Liver (tissue), 9 donors: ENCODE results near the gene FGF14. TPM values are rescaled to one million over a fixed set of nuclear protein-coding genes. Genes with fewer than 3 reads are reported as not detected.

Source experiments
- DNase-seq: peaks from one replicate; pipeline ENCODE4 v3.0.0-alpha.2; 2017; ENCODE audit warnings: low spot score
- H3K27ac ChIP-seq, 2 donors: one replicate each; pipeline ENCODE4 v1.7.0; 2013; ENCODE audit warnings: inconsistent platforms in 2 of 2, low read length in 2 of 2, control low read depth in 1 of 2, low read depth in 1 of 2, mild to moderate bottlenecking in 1 of 2
- H3K27me3 ChIP-seq, 4 donors: one replicate each; pipeline versions ENCODE4 v1.6.1 to v1.7.0; 2013; ENCODE audit warnings: low read length in 3 of 4, inconsistent platforms in 1 of 4, mild to moderate bottlenecking in 1 of 4, moderate library complexity in 1 of 4; ENCODE audit not compliant: control insufficient read depth in 4 of 4, insufficient read depth in 4 of 4
- H3K36me3 ChIP-seq, 4 donors: one replicate each; pipeline versions ENCODE4 v1.6.1 to v1.7.0; 2013; ENCODE audit warnings: low read length in 3 of 4, mild to moderate bottlenecking in 3 of 4, low read depth in 1 of 4, moderate library complexity in 1 of 4; ENCODE audit not compliant: control insufficient read depth in 4 of 4, insufficient read depth in 3 of 4
- H3K4me1 ChIP-seq, 4 donors: one replicate each; pipeline versions ENCODE4 v1.6.1 to v1.7.0; 2013; ENCODE audit warnings: low read length in 3 of 4, mild to moderate bottlenecking in 3 of 4, moderate library complexity in 1 of 4; ENCODE audit not compliant: control insufficient read depth in 4 of 4, insufficient read depth in 4 of 4
- H3K4me3 ChIP-seq, 3 donors: one replicate each; pipeline versions ENCODE4 v1.6.1 to v1.7.0; 2013; ENCODE audit warnings: low read length in 3 of 3, control low read depth in 1 of 3, low read depth in 1 of 3, mild to moderate bottlenecking in 1 of 3
- H3K9ac ChIP-seq, 2 donors: one replicate each; pipeline ENCODE4 v1.7.0; 2013; ENCODE audit warnings: low read length in 2 of 2, mild to moderate bottlenecking in 2 of 2, moderate library complexity in 2 of 2, control low read depth in 1 of 2, low read depth in 1 of 2
- H3K9me3 ChIP-seq, 4 donors: one replicate each; pipeline versions ENCODE4 v1.6.1 to v1.7.0; 2013; ENCODE audit warnings: low read length in 3 of 4; ENCODE audit not compliant: control insufficient read depth in 4 of 4
- ATF3 ChIP-seq: IDR thresholded peaks from 2 replicates; pipeline ENCODE4 v1.6.1; 2016; ENCODE audit warnings: antibody characterized with exemption
- CTCF ChIP-seq: fragments of 150-350 bp; IDR thresholded peaks from 2 replicates; pipeline ENCODE4 v1.5.1; 2017; ENCODE audit warnings: improper control_type of control experiment, low read depth, low read length; ENCODE audit not compliant: missing input control
- EGR1 ChIP-seq, 2 donors: IDR thresholded peaks; 2 replicates each; pipeline ENCODE4 v1.6.1; 2016 to 2018; ENCODE audit warnings: antibody characterized with exemption in 2 of 2, low read depth in 2 of 2
- FOXA1 ChIP-seq: IDR thresholded peaks from 2 replicates; pipeline ENCODE4 v1.6.1; 2016; ENCODE audit warnings: antibody characterized with exemption
- FOXA2 ChIP-seq: IDR thresholded peaks from 2 replicates; pipeline ENCODE4 v1.6.1; 2016; ENCODE audit warnings: antibody characterized with exemption
- GABPA ChIP-seq, 2 donors: IDR thresholded peaks in 1 of 2; conservative IDR thresholded peaks in 1 of 2; 2 replicates each; pipeline ENCODE4 v1.6.1; 2016; ENCODE audit warnings: antibody characterized with exemption in 2 of 2, mild to moderate bottlenecking in 1 of 2, moderate library complexity in 1 of 2
- HNF4A ChIP-seq, 2 donors: conservative IDR thresholded peaks; 2 replicates each; pipeline ENCODE4 v1.6.1; 2016; ENCODE audit warnings: antibody characterized with exemption in 2 of 2, mild to moderate bottlenecking in 2 of 2
- HNF4G ChIP-seq: IDR thresholded peaks from 2 replicates; pipeline ENCODE4 v1.6.1; 2016; ENCODE audit warnings: antibody characterized with exemption
- JUND ChIP-seq, 2 donors: IDR thresholded peaks; 2 replicates each; pipeline ENCODE4 v1.6.1; 2016; ENCODE audit warnings: antibody characterized with exemption in 2 of 2
- MAX ChIP-seq: IDR thresholded peaks from 2 replicates; pipeline ENCODE4 v1.6.1; 2016; ENCODE audit warnings: antibody characterized with exemption
- NR2F2 ChIP-seq: IDR thresholded peaks from 2 replicates; pipeline ENCODE4 v1.6.1; 2016; ENCODE audit warnings: antibody characterized with exemption
- RAD21 ChIP-seq, 2 donors: IDR thresholded peaks; 2 replicates each; pipeline ENCODE4 v1.6.1; 2016; ENCODE audit warnings: antibody characterized with exemption in 2 of 2, mild to moderate bottlenecking in 2 of 2
- REST ChIP-seq: IDR thresholded peaks from 2 replicates; pipeline ENCODE4 v1.6.1; 2016; ENCODE audit warnings: antibody characterized with exemption, mild to moderate bottlenecking
- RXRA ChIP-seq, 2 donors: IDR thresholded peaks; 2 replicates each; pipeline ENCODE4 v1.6.1; 2017 to 2018; ENCODE audit warnings: antibody characterized with exemption in 2 of 2, mild to moderate bottlenecking in 1 of 2
- SP1 ChIP-seq: IDR thresholded peaks from 2 replicates; pipeline ENCODE4 v1.6.1; 2018; ENCODE audit warnings: antibody characterized with exemption, mild to moderate bottlenecking
- TAF1 ChIP-seq: conservative IDR thresholded peaks from 2 replicates; pipeline ENCODE4 v1.6.1; 2016; ENCODE audit warnings: antibody characterized with exemption, mild to moderate bottlenecking
- YY1 ChIP-seq: IDR thresholded peaks from 2 replicates; pipeline ENCODE4 v1.6.1; 2016; ENCODE audit warnings: antibody characterized with exemption, mild to moderate bottlenecking
- ZBTB33 ChIP-seq: IDR thresholded peaks from 2 replicates; pipeline ENCODE4 v1.6.1; 2016; ENCODE audit warnings: antibody characterized with exemption
- WGBS: extraction: QIAGEN DNeasy Blood & Tissue Kit; methylation state at CpG from one replicate; pipeline ENCODE4 v1.1.7; 2013; 5-methylcytosine and 5-hydroxymethylcytosine counted together
- polyA plus RNA-seq, 2 donors: library from polyadenylated mRNA; stranded (reverse) in 1 of 2; unstranded in 1 of 2; fragments of 200-250 nt in 1 of 2; fragments of >200 nt in 1 of 2; fragmentation: Nextera tagmentation in 1 of 2; extraction: Ambion mirVana in 1 of 2; gene quantifications; one replicate each; pipeline versions ENCODE4 v1.2.1 to v1.2.3, GENCODE V29; 2013 to 2015
- total RNA-seq, 2 donors: library from RNA; depleted of rRNA; stranded (reverse); fragments of >200 nt; gene quantifications; one replicate each; pipeline ENCODE4 v1.2.3, GENCODE V29; 2014
- donor health status: healthy.
- donor health status: healthy.
- donor health status: healthy.
- donor health status: healthy.
- donor health status: healthy.

The FGF14 gene
- total and polyA plus RNA-seq, 4 donors: 0.05 to 3.3 (median 1.0) TPM

- TF ChIP-seq ZBTB33 (peak; percentile 31), TAF1 (peak; percentile 67), EGR1 (IDR thresholded peaks at IDR 0.05; ENCODE audit: low read depth in 2 of 2) (peak in 1 of 2 donors; percentile 59), JUND (IDR thresholded peaks at IDR 0.05) (peak; percentile 66 to 80), RXRA (IDR thresholded peaks at IDR 0.05) (peak; percentile 79 to 80), HNF4A (conservative IDR thresholded peaks at IDR 0.05) (peak; percentile 62 to 75), ATF3 (peak; percentile 78)
Observed at GRCh38 chr13:102236341-102236740, 165.5 kb downstream of the FGF14 start (continued).

GRCh38 chr13:102235689-102236088, 166.2 kb downstream of the FGF14 start:
- Histone ChIP-seq H3K27ac (peak overlapping the region; percentile 74 to 98), H3K9ac (peak overlapping the region in 1 of 2 donors; percentile 80), H3K4me3 (no peak overlapping the region), H3K36me3 (no peaks in the 10 kb centered on the region), H3K9me3 (no peaks in the 10 kb centered on the region), H3K27me3 (no peaks in the 10 kb centered on the region), H3K4me1 (peaks cover 7 to 40% (median 14%) of the 10 kb centered on the region in 4 donors)
- 25% methylated on average over 1 of the region's 1 CpG for WGBS
- TF ChIP-seq ATF3 (no peak), RXRA (IDR thresholded peaks at IDR 0.05) (peak in 1 of 2 donors; percentile 58), EGR1 (IDR thresholded peaks at IDR 0.05; ENCODE audit: low read depth in 2 of 2) (no peak), HNF4G (no peak), YY1 (peak; percentile 18), FOXA2 (peak; percentile 83), ZBTB33 (no peak), GABPA (IDR thresholded peaks at IDR 0.05 in 1 of 2, conservative IDR thresholded peaks at IDR 0.05 in 1 of 2) (peak in 1 of 2 donors; percentile 50), SP1 (peak; percentile 66), JUND (IDR thresholded peaks at IDR 0.05) (peak in 1 of 2 donors; percentile 48), TAF1 (peak; percentile 24), HNF4A (conservative IDR thresholded peaks at IDR 0.05) (peak; percentile 38 to 63), RAD21 (IDR thresholded peaks at IDR 0.05) (peak; percentile 24 to 33), REST (no peak), NR2F2 (no peak), MAX (no peak), FOXA1 (peak; percentile 64), CTCF (no peak)
- no peak for DNase-seq
